GM12878 (cell line): ENCODE data around the gene BSCL2. TPM values are rescaled to one million over a fixed set of nuclear protein-coding genes. Genes with fewer than 3 reads are reported as not detected.

ENCODE experiments used
- ASH2L ChIP-seq: fragments of 300-600, 200-600 bp; sonication (generic); IDR thresholded peaks from 2 replicates; pipeline ENCODE4 v1.6.1; 2017; ENCODE audit warnings: low read depth, mild to moderate bottlenecking, borderline replicate concordance
- ATF3 ChIP-seq: IDR thresholded peaks from 2 replicates; pipeline ENCODE4 v1.6.1; 2011; ENCODE audit warnings: low read depth, mild to moderate bottlenecking, low read length, moderate library complexity, borderline replicate concordance; ENCODE audit errors: extremely low read depth
- CBX5 ChIP-seq: sonication (generic); IDR thresholded peaks from 2 replicates; pipeline ENCODE4 v1.6.1; 2016; ENCODE audit warnings: low read depth, moderate library complexity, mild to moderate bottlenecking, inconsistent platforms
- CHD2 ChIP-seq: IDR thresholded peaks from 2 replicates; pipeline ENCODE4 v1.6.1; 2011; ENCODE audit warnings: low read depth, low read length, improper control_type of control experiment, borderline replicate concordance
- CHD4 ChIP-seq: fragments of 200-600 bp; sonication (generic); IDR thresholded peaks from 2 replicates; pipeline ENCODE4 v1.6.1; 2016; ENCODE audit warnings: mild to moderate bottlenecking
- DPF2 ChIP-seq: fragments of 450-650 bp; IDR thresholded peaks from 2 replicates; pipeline ENCODE4 v1.6.1; 2017; ENCODE audit warnings: mild to moderate bottlenecking
- KAT2A ChIP-seq: conservative IDR thresholded peaks from 2 replicates; pipeline ENCODE4 v1.6.1; 2011; ENCODE audit warnings: low read depth, low read length; ENCODE audit not compliant: control insufficient read depth
- LARP7 ChIP-seq: fragments of 450-650 bp; IDR thresholded peaks from 2 replicates; pipeline ENCODE4 v1.6.1; 2017; ENCODE audit warnings: mild to moderate bottlenecking
- POLR2AphosphoS5 ChIP-seq: IDR thresholded peaks from 2 replicates; pipeline ENCODE4 v1.6.1; 2011; ENCODE audit warnings: mild to moderate bottlenecking, low read length, inconsistent platforms
- RB1 ChIP-seq: fragments of 450-650 bp; formaldehyde crosslinking; IDR thresholded peaks from 2 replicates; pipeline ENCODE4 v1.6.1; 2017; ENCODE audit warnings: mild to moderate bottlenecking, borderline replicate concordance
- RELA ChIP-seq: fragments of 450-650 bp; IDR thresholded peaks from 2 replicates; pipeline ENCODE4 v1.8.0; 2014; ENCODE audit warnings: borderline replicate concordance; ENCODE audit not compliant: partially characterized antibody
- SKIL ChIP-seq: fragments of 450-650 bp; IDR thresholded peaks from 2 replicates; pipeline ENCODE4 v1.6.1; 2017; ENCODE audit warnings: mild to moderate bottlenecking, low read depth, inconsistent platforms; ENCODE audit not compliant: poor library complexity, severe bottlenecking
- SRF ChIP-seq, 2 experiments: IDR thresholded peaks; 2 replicates each; pipeline ENCODE4 v1.6.1; 2011; ENCODE audit warnings: low read depth in 2 of 2, low read length in 2 of 2, mild to moderate bottlenecking in 1 of 2, moderate library complexity in 1 of 2
- STAT3 ChIP-seq: IDR thresholded peaks from 2 replicates; pipeline ENCODE4 v1.6.1; 2011; ENCODE audit warnings: low read depth, low read length, improper control_type of control experiment
- TCF12 ChIP-seq: IDR thresholded peaks from 2 replicates; pipeline ENCODE4 v1.6.1; 2011; ENCODE audit warnings: low read depth, mild to moderate bottlenecking, low read length
- YBX1 ChIP-seq: fragments of 450-650 bp; IDR thresholded peaks from 2 replicates; pipeline ENCODE4 v1.6.1; 2016; ENCODE audit warnings: antibody characterized with exemption
- ZBED1 ChIP-seq: IDR thresholded peaks from 2 replicates; pipeline ENCODE4 v1.6.1; 2016; ENCODE audit warnings: borderline replicate concordance
- ZNF207 ChIP-seq: fragments of 450-650 bp; IDR thresholded peaks from 2 replicates; pipeline ENCODE4 v1.6.1; 2014; ENCODE audit warnings: antibody characterized with exemption, mild to moderate bottlenecking, borderline replicate concordance
- polyA plus RNA-seq, 11 experiments: library from polyadenylated mRNA; depleted of rRNA in 4 of 11; unstranded in 6 of 11; stranded (reverse) in 5 of 11; fragments of >200 nt; fragmentation: Nextera tagmentation in 4 of 11; fragmentation: Illumina TruSeq in 1 of 11; extraction: Ambion mirVana in 4 of 11; extraction: Trizol in 1 of 11; gene quantifications; 1 replicate in 1 of 11; 2 replicates in 10 of 11; pipeline versions ENCODE4 v1.2.1 to v1.2.3, GENCODE V29; 2011 to 2016; ENCODE audit warnings: inconsistent platforms in 2 of 11, missing spikeins in 2 of 11, low read depth in 1 of 11
- total RNA-seq, 4 experiments: library from RNA; depleted of rRNA in 3 of 4; stranded (reverse); fragments of >200 nt in 3 of 4; fragmentation: Illumina TruSeq in 1 of 4; extraction: Trizol in 1 of 4; gene quantifications; 2 replicates each; pipeline versions ENCODE4 v1.2.1 to v1.2.3, GENCODE V29; 2013 to 2021
- TF ChIP-seq, protein P1 (sequence below): IDR thresholded peaks from 2 replicates; pipeline ENCODE4 v1.6.1; 2012; ENCODE audit warnings: improper control_type of control experiment, low read depth, low read length; ENCODE audit not compliant: insufficient replicate concordance
- TF ChIP-seq, protein P2 (sequence below): fragments of 450-650 bp; IDR thresholded peaks from 2 replicates; pipeline ENCODE4 v1.6.1; 2016; ENCODE audit warnings: mild to moderate bottlenecking

BSCL2 gene
- total and polyA plus RNA-seq, 10 of the 15 experiments (the other 5 are each of a cell fraction or from before 2014, with no cell fraction given): 12.3 to 57.9 (median 21.8) TPM

DNA sequence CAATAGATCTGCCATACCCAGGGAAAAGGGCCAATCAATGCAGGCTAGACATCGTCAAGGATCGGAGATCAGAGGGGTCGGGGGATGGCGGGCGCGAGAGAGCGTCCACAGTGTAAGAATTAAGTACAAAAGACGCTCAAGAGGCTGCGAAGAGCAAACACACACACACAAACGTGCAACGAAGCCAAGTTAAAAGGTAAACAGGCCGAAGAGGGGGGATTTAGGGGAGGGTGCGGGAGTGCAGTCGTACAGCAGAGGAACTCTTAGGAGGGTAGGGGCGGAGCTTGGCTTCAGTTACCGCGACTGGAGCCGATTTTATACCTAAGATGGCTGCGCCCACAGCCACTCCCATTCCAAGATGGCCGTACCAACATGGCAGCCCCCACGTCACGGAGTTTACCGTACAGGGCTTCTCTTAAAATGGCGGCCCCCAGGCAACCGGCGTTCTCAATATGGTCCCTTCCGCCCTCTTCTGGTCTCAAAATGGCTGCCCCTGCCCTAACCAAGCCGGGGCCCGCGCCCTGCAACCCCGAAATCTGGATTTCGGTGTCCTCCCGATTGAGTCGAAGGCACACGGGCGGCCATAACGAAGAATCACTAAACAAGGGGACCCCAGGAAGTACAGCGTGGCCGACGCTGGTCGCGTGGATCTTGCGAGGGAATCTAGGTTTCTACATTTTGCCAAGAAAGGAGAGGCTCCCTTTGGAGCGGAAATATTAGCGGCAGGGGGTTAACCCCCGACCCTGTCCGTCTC, 2.2 kb upstream of the BSCL2 start (continued):
- TF ChIP-seq, protein P1, sequence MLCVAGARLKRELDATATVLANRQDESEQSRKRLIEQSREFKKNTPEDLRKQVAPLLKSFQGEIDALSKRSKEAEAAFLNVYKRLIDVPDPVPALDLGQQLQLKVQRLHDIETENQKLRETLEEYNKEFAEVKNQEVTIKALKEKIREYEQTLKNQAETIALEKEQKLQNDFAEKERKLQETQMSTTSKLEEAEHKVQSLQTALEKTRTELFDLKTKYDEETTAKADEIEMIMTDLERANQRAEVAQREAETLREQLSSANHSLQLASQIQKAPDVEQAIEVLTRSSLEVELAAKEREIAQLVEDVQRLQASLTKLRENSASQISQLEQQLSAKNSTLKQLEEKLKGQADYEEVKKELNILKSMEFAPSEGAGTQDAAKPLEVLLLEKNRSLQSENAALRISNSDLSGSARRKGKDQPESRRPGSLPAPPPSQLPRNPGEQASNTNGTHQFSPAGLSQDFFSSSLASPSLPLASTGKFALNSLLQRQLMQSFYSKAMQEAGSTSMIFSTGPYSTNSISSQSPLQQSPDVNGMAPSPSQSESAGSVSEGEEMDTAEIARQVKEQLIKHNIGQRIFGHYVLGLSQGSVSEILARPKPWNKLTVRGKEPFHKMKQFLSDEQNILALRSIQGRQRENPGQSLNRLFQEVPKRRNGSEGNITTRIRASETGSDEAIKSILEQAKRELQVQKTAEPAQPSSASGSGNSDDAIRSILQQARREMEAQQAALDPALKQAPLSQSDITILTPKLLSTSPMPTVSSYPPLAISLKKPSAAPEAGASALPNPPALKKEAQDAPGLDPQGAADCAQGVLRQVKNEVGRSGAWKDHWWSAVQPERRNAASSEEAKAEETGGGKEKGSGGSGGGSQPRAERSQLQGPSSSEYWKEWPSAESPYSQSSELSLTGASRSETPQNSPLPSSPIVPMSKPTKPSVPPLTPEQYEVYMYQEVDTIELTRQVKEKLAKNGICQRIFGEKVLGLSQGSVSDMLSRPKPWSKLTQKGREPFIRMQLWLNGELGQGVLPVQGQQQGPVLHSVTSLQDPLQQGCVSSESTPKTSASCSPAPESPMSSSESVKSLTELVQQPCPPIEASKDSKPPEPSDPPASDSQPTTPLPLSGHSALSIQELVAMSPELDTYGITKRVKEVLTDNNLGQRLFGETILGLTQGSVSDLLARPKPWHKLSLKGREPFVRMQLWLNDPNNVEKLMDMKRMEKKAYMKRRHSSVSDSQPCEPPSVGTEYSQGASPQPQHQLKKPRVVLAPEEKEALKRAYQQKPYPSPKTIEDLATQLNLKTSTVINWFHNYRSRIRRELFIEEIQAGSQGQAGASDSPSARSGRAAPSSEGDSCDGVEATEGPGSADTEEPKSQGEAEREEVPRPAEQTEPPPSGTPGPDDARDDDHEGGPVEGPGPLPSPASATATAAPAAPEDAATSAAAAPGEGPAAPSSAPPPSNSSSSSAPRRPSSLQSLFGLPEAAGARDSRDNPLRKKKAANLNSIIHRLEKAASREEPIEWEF: no peak
- TF ChIP-seq DPF2: no peak; the same call in 1 of the 2 replicates
- no peak for TF ChIP-seq KAT2A
- TF ChIP-seq CHD4: no peak
- TF ChIP-seq RB1: peak; percentile 52; the same call in 1 of the 2 replicates
- TF ChIP-seq ASH2L: no peak
- TF ChIP-seq, protein P2, sequence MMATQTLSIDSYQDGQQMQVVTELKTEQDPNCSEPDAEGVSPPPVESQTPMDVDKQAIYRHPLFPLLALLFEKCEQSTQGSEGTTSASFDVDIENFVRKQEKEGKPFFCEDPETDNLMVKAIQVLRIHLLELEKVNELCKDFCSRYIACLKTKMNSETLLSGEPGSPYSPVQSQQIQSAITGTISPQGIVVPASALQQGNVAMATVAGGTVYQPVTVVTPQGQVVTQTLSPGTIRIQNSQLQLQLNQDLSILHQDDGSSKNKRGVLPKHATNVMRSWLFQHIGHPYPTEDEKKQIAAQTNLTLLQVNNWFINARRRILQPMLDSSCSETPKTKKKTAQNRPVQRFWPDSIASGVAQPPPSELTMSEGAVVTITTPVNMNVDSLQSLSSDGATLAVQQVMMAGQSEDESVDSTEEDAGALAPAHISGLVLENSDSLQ: peak; percentile 59
- no peak for TF ChIP-seq CHD2
- peak; percentile 54 for TF ChIP-seq SKIL
- peak; percentile 43; the same call in 1 of the 2 replicates for TF ChIP-seq ATF3
- TF ChIP-seq SRF (IDR thresholded peaks at IDR 0.05; ENCODE audit: low read depth in 2 of 2, low read length in 2 of 2): peak; percentile 83 to 93
- TF ChIP-seq STAT3: 0 out of 2 replicates have a peak, but pooled peaks have one; percentile 28
- TF ChIP-seq RELA: peak; percentile 60
- TF ChIP-seq TCF12: no peak
- TF ChIP-seq CBX5: 0 out of 2 replicates have a peak, but pooled peaks have one; percentile 27
- no peak for TF ChIP-seq YBX1
- TF ChIP-seq POLR2AphosphoS5: peak; percentile 85
- 0 out of 2 replicates have a peak, but pooled peaks have one; percentile 44 for TF ChIP-seq LARP7
- peak; percentile 92 for TF ChIP-seq ZNF207
- TF ChIP-seq ZBED1: peak; percentile 87; the same call in 1 of the 2 replicates
